Stomach (tissue), 9 donors: ENCODE measurements around the gene OTOGL. TPM values are rescaled to one million over a fixed set of nuclear protein-coding genes. Genes with fewer than 3 reads are reported as not detected.

Source experiments
- DNase-seq, 2 donors: peaks; one replicate each; pipeline versions ENCODE4 v3.0.0 to v3.0.0-alpha.2; 2013 to 2019
- H3K27ac ChIP-seq, 5 donors: fragments of 200-600 bp in 4 of 5; sonication (generic) in 4 of 5; one replicate each; pipeline ENCODE4 v1.5.1; 2013 to 2019; ENCODE audit warnings: mild to moderate bottlenecking in 1 of 5, moderate library complexity in 1 of 5
- H3K27me3 ChIP-seq, 3 donors: fragments of 200-600 bp; sonication (generic); one replicate each; pipeline ENCODE4 v1.5.1; 2017 to 2019; ENCODE audit warnings: mixed run types in 1 of 3
- H3K36me3 ChIP-seq, 4 donors: fragments of 200-600 bp; sonication (generic); 1 replicate in 3 of 4; 2 replicates in 1 of 4; pipeline ENCODE4 v1.5.1; 2016 to 2019
- H3K4me1 ChIP-seq, 4 donors: fragments of 200-600 bp; sonication (generic); one replicate each; pipeline ENCODE4 v1.5.1; 2016 to 2019
- H3K4me3 ChIP-seq, 4 donors: fragments of 200-600 bp; sonication (generic) in 3 of 4; one replicate each; pipeline ENCODE4 v1.5.1; 2016 to 2019; ENCODE audit warnings: mild to moderate bottlenecking in 1 of 4
- H3K9me3 ChIP-seq, 4 donors: fragments of 200-600 bp; sonication (generic); one replicate each; pipeline ENCODE4 v1.5.1; 2016 to 2019
- CTCF ChIP-seq, 7 experiments: fragments of 450-650 bp in 4 of 7; fragments of 200-600 bp in 3 of 7; sonication (generic) in 3 of 7; IDR thresholded peaks; one replicate each; pipeline ENCODE4 v1.5.1; 2016 to 2019; ENCODE audit warnings: antibody characterized with exemption in 7 of 7, control low read depth in 2 of 7, mild to moderate bottlenecking in 1 of 7
- EP300 ChIP-seq: sonication (generic); formaldehyde crosslinking; IDR thresholded peaks from one replicate; pipeline ENCODE4 v1.6.1; 2017; ENCODE audit warnings: antibody characterized with exemption
- POLR2A ChIP-seq, 4 donors: fragments of 450-650 bp; IDR thresholded peaks; one replicate each; pipeline ENCODE4 v1.6.1; 2016; ENCODE audit warnings: antibody characterized with exemption in 4 of 4, control low read depth in 2 of 4, mild to moderate bottlenecking in 1 of 4, moderate library complexity in 1 of 4
- POLR2AphosphoS5 ChIP-seq, 3 donors: sonication (generic); formaldehyde crosslinking; IDR thresholded peaks; one replicate each; pipeline ENCODE4 v1.6.1; 2016; ENCODE audit warnings: antibody characterized with exemption in 3 of 3
- WGBS, 5 donors: extraction: QIAGEN DNeasy Blood & Tissue Kit in 3 of 5; methylation state at CpG; one replicate each; pipeline versions ENCODE4 v1.1.5 to v1.1.7; 2013 to 2018; 5-methylcytosine and 5-hydroxymethylcytosine counted together
- intact Hi-C: fragments of 100-400 bp; cut with DNase I; formaldehyde crosslinking; loops from one replicate; pipeline ENCODE4 v1.15.1; 2023; ENCODE audit warnings: low total_unique reads
- polyA plus RNA-seq, 3 donors: library from polyadenylated mRNA; stranded (reverse); fragments of 200-250 nt; gene quantifications; one replicate each; pipeline ENCODE4 v1.2.3, GENCODE V29; 2013
- total RNA-seq, 5 donors: library from RNA; depleted of rRNA; stranded (reverse); fragments of >200 nt; gene quantifications; one replicate each; pipeline versions ENCODE4 v1.1.0 to v1.2.3, GENCODE V29; 2014 to 2016
- donor health status: healthy with polysubstance abuse.
- donor health status: Bipolar disorder and iron deficiency.
- donor health status: healthy.

OTOGL gene
- total and polyA plus RNA-seq, 8 donors: 0.58 to 1.7 (median 0.99) TPM; not detected in 4

GRCh38 chr12:80353254-80353653, 253.9 kb downstream of the OTOGL start:
- Histone ChIP-seq H3K27ac (no peak overlapping the region), H3K4me1 (no peaks in the 10 kb centered on the region), H3K4me3 (no peak overlapping the region), H3K27me3 (no peaks in the 10 kb centered on the region), H3K9me3 (no peaks in the 10 kb centered on the region), H3K36me3 (no peaks in the 10 kb centered on the region)
- TF ChIP-seq CTCF (IDR thresholded peaks at IDR 0.05) (no peak), EP300 (no peak)
- DNase-seq: no peak
- WGBS, 5 donors: 70 to 83% (median 72%) methylated on average over 2 of the region's 2 CpGs
- intact Hi-C loops: no loop called here

DNA sequence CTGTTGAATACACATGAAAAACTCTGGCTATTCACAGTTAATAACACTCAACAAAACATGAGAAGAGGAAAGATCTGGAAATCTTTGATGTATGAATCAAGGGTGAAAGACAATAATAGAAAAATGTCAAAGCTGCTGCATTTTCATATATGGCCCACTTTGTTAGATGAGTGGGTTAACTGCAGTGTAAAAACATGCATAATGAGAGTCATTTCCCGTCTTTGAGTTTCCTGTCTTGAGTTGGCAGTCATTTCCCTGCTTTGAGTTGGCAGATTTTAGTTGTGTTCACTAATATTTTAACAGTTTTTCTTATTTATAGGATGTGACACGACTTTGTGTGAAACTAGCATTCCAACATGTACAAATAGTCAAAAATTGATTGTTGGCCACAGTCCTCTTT, 256.8 kb downstream of the OTOGL start:
- Histone ChIP-seq H3K4me3 (no peak overlapping the region), H3K27me3 (no peaks in the 10 kb centered on the region), H3K4me1 (no peaks in the 10 kb centered on the region), H3K36me3 (no peaks in the 10 kb centered on the region), H3K9me3 (no peaks in the 10 kb centered on the region), H3K27ac (no peak overlapping the region)
- TF ChIP-seq POLR2A (IDR thresholded peaks at IDR 0.05): no peak
- no peak for TF ChIP-seq CTCF (IDR thresholded peaks at IDR 0.05)
- no peak for TF ChIP-seq EP300
- no peak for TF ChIP-seq POLR2AphosphoS5 (IDR thresholded peaks at IDR 0.05)
- intact Hi-C loops: no loop called here
- 26 to 44% (median 39%) methylated on average over 2 of the region's 2 CpGs for WGBS, 5 donors
- DNase-seq: peak in 1 of 2 donors; percentile 19

- no peaks in the 10 kb centered on the region for H3K4me1 ChIP-seq
- no peaks in the 10 kb centered on the region for H3K36me3 ChIP-seq
- TF ChIP-seq POLR2AphosphoS5 (IDR thresholded peaks at IDR 0.05): no peak
- no peak for TF ChIP-seq CTCF (IDR thresholded peaks at IDR 0.05)
- TF ChIP-seq EP300: no peak
- no peak for TF ChIP-seq POLR2A (IDR thresholded peaks at IDR 0.05)
- H3K27me3 ChIP-seq: no peaks in the 10 kb centered on the region
- H3K4me3 ChIP-seq: no peak overlapping the region
- DNase-seq: no peak
- no peak overlapping the region for H3K27ac ChIP-seq
- H3K9me3 ChIP-seq: peaks cover 0 to 6% (median 2%) of the 10 kb centered on the region in 4 donors
- intact Hi-C loops: no loop called here
Observed at GRCh38 chr12:80359703-80360102, 260.4 kb downstream of the OTOGL start.

GRCh38 chr12:80364056-80364455, 264.7 kb downstream of the OTOGL start:
- Histone ChIP-seq H3K4me1 (no peaks in the 10 kb centered on the region), H3K27me3 (no peaks in the 10 kb centered on the region), H3K9me3 (peaks cover 0 to 6% (median 2%) of the 10 kb centered on the region in 4 donors), H3K4me3 (no peak overlapping the region), H3K27ac (no peak overlapping the region), H3K36me3 (no peaks in the 10 kb centered on the region)
- TF ChIP-seq EP300 (no peak), CTCF (IDR thresholded peaks at IDR 0.05) (no peak), POLR2A (IDR thresholded peaks at IDR 0.05) (no peak), POLR2AphosphoS5 (IDR thresholded peaks at IDR 0.05) (no peak)
- no peak for DNase-seq
- intact Hi-C loops: no loop called here
- WGBS, 5 donors: 54 to 76% (median 70%) methylated on average over 3 of the region's 3 CpGs
